SK-N-SH treated with all-trans-retinoic acid at 6 μM for 48 hours (cell line): ENCODE data around the gene INTS13.

Experiments
- ATAC-seq: fragments of 200-7000 bp; cut with Tn5 transposase; 3 replicates; pipeline ENCODE4 v1.9.1; 2020; ENCODE audit warnings: mild to moderate bottlenecking, moderate library complexity
- CSDC2 ChIP-seq: fragments of 250-450 bp; sonication (Bioruptor Pico); IDR thresholded peaks from 2 replicates; pipeline ENCODE4 v1.5.0; 2020; ENCODE audit warnings: mild to moderate bottlenecking, moderate library complexity
- ESRRG ChIP-seq: fragments of 250-450 bp; sonication (Bioruptor Pico); IDR thresholded peaks from 2 replicates; pipeline ENCODE4 v1.6.1; 2021; ENCODE audit warnings: mild to moderate bottlenecking
- GLIS3 ChIP-seq: fragments of 250-450 bp; sonication (Bioruptor Pico); IDR thresholded peaks from 2 replicates; pipeline ENCODE4 v1.5.0; 2020; ENCODE audit warnings: mild to moderate bottlenecking, moderate library complexity
- ISL1 ChIP-seq: fragments of 250-450 bp; sonication (Bioruptor Pico); IDR thresholded peaks from 2 replicates; pipeline ENCODE4 v2.1.2; 2022; ENCODE audit warnings: mild to moderate bottlenecking, moderate library complexity
- OSR1 ChIP-seq: fragments of 250-450 bp; sonication (Bioruptor Pico); IDR thresholded peaks from 2 replicates; pipeline ENCODE4 v1.8.0; 2022; ENCODE audit warnings: moderate library complexity, mild to moderate bottlenecking, inconsistent platforms
- RARB ChIP-seq: fragments of 250-450 bp; sonication (Bioruptor Pico); IDR thresholded peaks from 2 replicates; pipeline ENCODE4 v1.8.0; 2021; ENCODE audit warnings: mild to moderate bottlenecking, moderate library complexity
- SNAI2 ChIP-seq: fragments of 250-450 bp; sonication (Bioruptor Pico); IDR thresholded peaks from 2 replicates; pipeline ENCODE4 v1.5.0; 2020; ENCODE audit warnings: mild to moderate bottlenecking, moderate library complexity
- TOX ChIP-seq: fragments of 250-450 bp; sonication (Bioruptor Pico); IDR thresholded peaks from 2 replicates; pipeline ENCODE4 v1.8.0; 2021; ENCODE audit warnings: mild to moderate bottlenecking, moderate library complexity, borderline replicate concordance
- ZC3H10 ChIP-seq: fragments of 250-450 bp; sonication (Bioruptor Pico); IDR thresholded peaks from 2 replicates; pipeline ENCODE4 v1.5.1; 2021; ENCODE audit warnings: mild to moderate bottlenecking, moderate library complexity
- ZFP3 ChIP-seq: fragments of 250-450 bp; sonication (Bioruptor Pico); IDR thresholded peaks from 2 replicates; pipeline ENCODE4 v1.5.0; 2020; ENCODE audit warnings: mild to moderate bottlenecking, moderate library complexity
- ZFP30 ChIP-seq: fragments of 450-650 bp; formaldehyde crosslinking; IDR thresholded peaks from 2 replicates; pipeline ENCODE4 v1.5.0; 2022; ENCODE audit warnings: mild to moderate bottlenecking, moderate library complexity
- ZNF70 ChIP-seq: fragments of 450-650 bp; formaldehyde crosslinking; IDR thresholded peaks from 2 replicates; pipeline ENCODE4 v1.5.0; 2020; ENCODE audit warnings: mild to moderate bottlenecking, moderate library complexity
- ZNF8 ChIP-seq: fragments of 450-650 bp; formaldehyde crosslinking; IDR thresholded peaks from 2 replicates; pipeline ENCODE4 v1.5.0; 2020; ENCODE audit warnings: mild to moderate bottlenecking, moderate library complexity
- TF ChIP-seq, protein P1 (sequence below): fragments of 250-450 bp; sonication (Bioruptor Pico); IDR thresholded peaks from 2 replicates; pipeline ENCODE4 v1.5.1; 2020; ENCODE audit warnings: low read depth, mild to moderate bottlenecking, moderate library complexity
- TF ChIP-seq, protein P2 (sequence below): fragments of 250-450 bp; sonication (Bioruptor Pico); IDR thresholded peaks from 2 replicates; pipeline ENCODE4 v1.5.0; 2020; ENCODE audit warnings: mild to moderate bottlenecking, moderate library complexity
- TF ChIP-seq, protein P3 (sequence below): fragments of 250-450 bp; sonication (Bioruptor Pico); IDR thresholded peaks from 2 replicates; pipeline ENCODE4 v1.8.0; 2020; ENCODE audit warnings: mild to moderate bottlenecking, moderate library complexity, borderline replicate concordance
- TF ChIP-seq, protein P4 (sequence below): fragments of 250-450 bp; sonication (Bioruptor Pico); IDR thresholded peaks from 2 replicates; pipeline ENCODE4 v1.8.0; 2021; ENCODE audit warnings: low read depth, mild to moderate bottlenecking, moderate library complexity, borderline replicate concordance
- TF ChIP-seq, protein P5 (sequence below): fragments of 250-450 bp; sonication (Bioruptor Pico); IDR thresholded peaks from 2 replicates; pipeline ENCODE4 v1.5.1; 2021; ENCODE audit warnings: mild to moderate bottlenecking, moderate library complexity

Gene INTS13

DNA sequence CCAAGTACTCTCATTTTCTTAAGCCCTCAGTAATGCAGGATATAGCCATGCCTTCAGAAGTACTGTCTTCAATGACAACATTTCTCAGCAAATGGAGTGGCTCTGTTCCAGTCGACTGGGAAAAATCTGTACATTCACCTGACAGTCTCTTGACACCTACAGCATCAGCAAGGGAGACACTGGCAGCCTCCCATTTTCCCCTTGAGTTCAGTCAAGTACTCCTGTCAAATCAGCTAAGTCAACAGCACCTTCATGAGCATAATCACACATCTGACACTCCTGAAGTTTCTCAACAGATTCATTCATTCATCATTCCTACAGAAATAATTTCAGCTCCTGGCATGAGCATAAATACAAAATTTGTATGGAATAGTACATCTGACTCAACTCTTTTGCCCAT lies 46.1 kb downstream of the INTS13 start (continued):
- TF ChIP-seq, protein P1, sequence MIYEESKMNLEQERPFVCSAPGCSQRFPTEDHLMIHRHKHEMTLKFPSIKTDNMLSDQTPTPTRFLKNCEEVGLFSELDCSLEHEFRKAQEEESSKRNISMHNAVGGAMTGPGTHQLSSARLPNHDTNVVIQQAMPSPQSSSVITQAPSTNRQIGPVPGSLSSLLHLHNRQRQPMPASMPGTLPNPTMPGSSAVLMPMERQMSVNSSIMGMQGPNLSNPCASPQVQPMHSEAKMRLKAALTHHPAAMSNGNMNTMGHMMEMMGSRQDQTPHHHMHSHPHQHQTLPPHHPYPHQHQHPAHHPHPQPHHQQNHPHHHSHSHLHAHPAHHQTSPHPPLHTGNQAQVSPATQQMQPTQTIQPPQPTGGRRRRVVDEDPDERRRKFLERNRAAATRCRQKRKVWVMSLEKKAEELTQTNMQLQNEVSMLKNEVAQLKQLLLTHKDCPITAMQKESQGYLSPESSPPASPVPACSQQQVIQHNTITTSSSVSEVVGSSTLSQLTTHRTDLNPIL (CRISPR knock-in tag) = no peak
- TF ChIP-seq OSR1 = no peak
- TF ChIP-seq, protein P2, sequence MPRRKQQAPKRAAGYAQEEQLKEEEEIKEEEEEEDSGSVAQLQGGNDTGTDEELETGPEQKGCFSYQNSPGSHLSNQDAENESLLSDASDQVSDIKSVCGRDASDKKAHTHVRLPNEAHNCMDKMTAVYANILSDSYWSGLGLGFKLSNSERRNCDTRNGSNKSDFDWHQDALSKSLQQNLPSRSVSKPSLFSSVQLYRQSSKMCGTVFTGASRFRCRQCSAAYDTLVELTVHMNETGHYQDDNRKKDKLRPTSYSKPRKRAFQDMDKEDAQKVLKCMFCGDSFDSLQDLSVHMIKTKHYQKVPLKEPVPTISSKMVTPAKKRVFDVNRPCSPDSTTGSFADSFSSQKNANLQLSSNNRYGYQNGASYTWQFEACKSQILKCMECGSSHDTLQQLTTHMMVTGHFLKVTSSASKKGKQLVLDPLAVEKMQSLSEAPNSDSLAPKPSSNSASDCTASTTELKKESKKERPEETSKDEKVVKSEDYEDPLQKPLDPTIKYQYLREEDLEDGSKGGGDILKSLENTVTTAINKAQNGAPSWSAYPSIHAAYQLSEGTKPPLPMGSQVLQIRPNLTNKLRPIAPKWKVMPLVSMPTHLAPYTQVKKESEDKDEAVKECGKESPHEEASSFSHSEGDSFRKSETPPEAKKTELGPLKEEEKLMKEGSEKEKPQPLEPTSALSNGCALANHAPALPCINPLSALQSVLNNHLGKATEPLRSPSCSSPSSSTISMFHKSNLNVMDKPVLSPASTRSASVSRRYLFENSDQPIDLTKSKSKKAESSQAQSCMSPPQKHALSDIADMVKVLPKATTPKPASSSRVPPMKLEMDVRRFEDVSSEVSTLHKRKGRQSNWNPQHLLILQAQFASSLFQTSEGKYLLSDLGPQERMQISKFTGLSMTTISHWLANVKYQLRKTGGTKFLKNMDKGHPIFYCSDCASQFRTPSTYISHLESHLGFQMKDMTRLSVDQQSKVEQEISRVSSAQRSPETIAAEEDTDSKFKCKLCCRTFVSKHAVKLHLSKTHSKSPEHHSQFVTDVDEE (CRISPR knock-in tag) = no peak
- TF ChIP-seq ZC3H10 (CRISPR knock-in tag) = no peak
- no peak for TF ChIP-seq ZFP3 (CRISPR knock-in tag)
- no peak for TF ChIP-seq ESRRG (CRISPR knock-in tag)
- no peak for TF ChIP-seq SNAI2

DNA sequence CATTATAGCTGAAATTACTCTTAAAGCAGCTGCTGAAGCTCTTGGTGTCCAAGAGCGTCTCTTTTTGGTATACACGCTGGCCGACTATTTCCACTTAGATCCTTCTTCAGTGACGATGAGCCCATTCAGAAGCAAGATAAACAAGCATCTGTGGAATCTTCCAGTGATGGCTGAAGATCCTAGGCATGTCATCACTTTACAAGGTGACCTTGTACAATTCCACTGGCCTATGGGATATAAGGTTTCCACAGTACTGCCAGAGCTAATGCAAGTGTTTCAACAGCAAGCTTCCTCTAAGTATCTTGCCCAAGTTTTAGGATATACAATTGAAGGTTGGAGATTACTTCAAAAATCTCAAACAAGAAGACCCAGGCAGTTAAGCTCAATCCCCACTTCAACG lies 47.0 kb downstream of the INTS13 start:
- TF ChIP-seq CSDC2 = no peak
- TF ChIP-seq TOX = no peak
- no peak for TF ChIP-seq ZFP30
- TF ChIP-seq ZFP3 (CRISPR knock-in tag) = no peak
- no peak for TF ChIP-seq ZNF8 (CRISPR knock-in tag)
- no peak for TF ChIP-seq RARB (CRISPR knock-in tag)
- TF ChIP-seq, protein P3, sequence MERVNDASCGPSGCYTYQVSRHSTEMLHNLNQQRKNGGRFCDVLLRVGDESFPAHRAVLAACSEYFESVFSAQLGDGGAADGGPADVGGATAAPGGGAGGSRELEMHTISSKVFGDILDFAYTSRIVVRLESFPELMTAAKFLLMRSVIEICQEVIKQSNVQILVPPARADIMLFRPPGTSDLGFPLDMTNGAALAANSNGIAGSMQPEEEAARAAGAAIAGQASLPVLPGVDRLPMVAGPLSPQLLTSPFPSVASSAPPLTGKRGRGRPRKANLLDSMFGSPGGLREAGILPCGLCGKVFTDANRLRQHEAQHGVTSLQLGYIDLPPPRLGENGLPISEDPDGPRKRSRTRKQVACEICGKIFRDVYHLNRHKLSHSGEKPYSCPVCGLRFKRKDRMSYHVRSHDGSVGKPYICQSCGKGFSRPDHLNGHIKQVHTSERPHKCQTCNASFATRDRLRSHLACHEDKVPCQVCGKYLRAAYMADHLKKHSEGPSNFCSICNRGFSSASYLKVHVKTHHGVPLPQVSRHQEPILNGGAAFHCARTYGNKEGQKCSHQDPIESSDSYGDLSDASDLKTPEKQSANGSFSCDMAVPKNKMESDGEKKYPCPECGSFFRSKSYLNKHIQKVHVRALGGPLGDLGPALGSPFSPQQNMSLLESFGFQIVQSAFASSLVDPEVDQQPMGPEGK (CRISPR knock-in tag) = no peak
- ATAC-seq = no peak

DNA sequence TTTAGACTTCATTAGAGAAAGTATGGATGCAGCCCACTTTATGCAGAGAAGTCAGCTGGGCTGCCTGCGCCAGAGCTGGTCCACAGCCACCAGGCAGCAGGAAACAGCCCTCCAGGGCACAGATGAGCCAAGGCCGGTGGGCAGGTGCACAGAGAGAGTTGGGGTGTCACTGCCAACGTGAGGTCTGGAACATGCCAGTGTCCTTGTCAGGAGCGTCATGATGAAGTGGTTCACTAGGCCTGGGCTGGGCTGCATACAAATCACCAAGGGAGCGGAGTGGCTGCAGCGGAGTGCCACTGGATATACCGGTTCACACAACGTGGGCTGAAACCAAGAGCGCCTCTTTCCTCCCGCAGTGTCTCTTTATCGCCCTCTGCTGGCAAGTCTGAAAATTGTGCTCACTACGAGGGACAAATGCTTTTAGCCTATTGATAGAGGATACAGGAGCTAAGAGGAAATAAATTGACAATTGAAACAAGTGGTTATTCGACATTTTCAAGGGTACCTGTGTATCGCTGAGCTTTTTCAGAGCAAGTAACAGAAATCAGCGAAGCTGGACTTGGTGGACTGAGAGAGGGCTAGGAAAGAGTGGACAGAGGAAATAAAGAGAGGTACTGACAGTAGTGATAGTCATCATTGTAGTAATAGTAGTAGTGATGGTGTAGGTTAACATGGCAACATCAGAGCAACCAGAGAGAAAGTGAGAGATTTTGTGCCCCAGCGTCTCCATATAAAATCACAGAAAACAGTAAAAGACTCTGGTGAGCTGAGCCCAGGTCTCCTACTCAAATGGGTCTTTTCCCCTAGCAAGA lies 52.8 kb downstream of the INTS13 start:
- ATAC-seq = peak; percentile 98
- peak; percentile 24; the same call in 1 of the 2 replicates for TF ChIP-seq ZFP30
- no peak for TF ChIP-seq OSR1
- no peak for TF ChIP-seq ISL1 (CRISPR knock-in tag)

DNA sequence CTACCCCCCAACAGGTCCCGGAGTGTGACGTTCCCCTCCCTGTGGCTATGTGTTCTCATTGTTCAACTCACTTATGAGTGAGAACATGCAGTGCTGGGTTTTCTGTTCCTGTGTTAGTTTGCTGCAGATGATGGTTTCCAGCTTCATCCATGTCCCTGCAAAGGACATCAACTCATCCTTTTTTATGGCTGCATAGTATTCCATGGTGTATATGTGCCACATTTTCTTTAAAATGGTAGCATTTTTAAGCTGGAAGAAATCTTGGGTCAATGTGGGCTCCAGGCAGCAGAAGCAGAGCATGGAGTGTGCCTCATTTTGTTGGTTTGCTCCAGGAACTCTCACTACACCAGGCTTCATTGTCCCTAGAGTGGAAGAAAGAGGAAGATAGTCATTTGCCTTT lies 57.2 kb downstream of the INTS13 start:
- no peak for ATAC-seq
- TF ChIP-seq RARB (CRISPR knock-in tag) (no peak), GLIS3 (CRISPR knock-in tag) (no peak), ZC3H10 (CRISPR knock-in tag) (no peak), ZFP3 (CRISPR knock-in tag) (no peak), OSR1 (no peak), ZNF70 (CRISPR knock-in tag) (no peak), ESRRG (CRISPR knock-in tag) (no peak)
- TF ChIP-seq, protein P4, sequence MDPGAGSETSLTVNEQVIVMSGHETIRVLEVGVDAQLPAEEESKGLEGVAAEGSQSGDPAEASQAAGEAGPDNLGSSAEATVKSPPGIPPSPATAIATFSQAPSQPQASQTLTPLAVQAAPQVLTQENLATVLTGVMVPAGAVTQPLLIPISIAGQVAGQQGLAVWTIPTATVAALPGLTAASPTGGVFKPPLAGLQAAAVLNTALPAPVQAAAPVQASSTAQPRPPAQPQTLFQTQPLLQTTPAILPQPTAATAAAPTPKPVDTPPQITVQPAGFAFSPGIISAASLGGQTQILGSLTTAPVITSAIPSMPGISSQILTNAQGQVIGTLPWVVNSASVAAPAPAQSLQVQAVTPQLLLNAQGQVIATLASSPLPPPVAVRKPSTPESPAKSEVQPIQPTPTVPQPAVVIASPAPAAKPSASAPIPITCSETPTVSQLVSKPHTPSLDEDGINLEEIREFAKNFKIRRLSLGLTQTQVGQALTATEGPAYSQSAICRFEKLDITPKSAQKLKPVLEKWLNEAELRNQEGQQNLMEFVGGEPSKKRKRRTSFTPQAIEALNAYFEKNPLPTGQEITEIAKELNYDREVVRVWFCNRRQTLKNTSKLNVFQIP (CRISPR knock-in tag) = no peak
- TF ChIP-seq, protein P5, sequence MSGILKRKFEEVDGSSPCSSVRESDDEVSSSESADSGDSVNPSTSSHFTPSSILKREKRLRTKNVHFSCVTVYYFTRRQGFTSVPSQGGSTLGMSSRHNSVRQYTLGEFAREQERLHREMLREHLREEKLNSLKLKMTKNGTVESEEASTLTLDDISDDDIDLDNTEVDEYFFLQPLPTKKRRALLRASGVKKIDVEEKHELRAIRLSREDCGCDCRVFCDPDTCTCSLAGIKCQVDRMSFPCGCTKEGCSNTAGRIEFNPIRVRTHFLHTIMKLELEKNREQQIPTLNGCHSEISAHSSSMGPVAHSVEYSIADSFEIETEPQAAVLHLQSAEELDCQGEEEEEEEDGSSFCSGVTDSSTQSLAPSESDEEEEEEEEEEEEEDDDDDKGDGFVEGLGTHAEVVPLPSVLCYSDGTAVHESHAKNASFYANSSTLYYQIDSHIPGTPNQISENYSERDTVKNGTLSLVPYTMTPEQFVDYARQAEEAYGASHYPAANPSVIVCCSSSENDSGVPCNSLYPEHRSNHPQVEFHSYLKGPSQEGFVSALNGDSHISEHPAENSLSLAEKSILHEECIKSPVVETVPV (CRISPR knock-in tag) = no peak
